ENCODE data around the gene DCUN1D3. TPM values are rescaled to one million over a fixed set of nuclear protein-coding genes. Genes with fewer than 3 reads are reported as not detected.

Gene DCUN1D3
- total RNA-seq, 1 experiment from 2014 or later: 16.1 TPM

DNA sequence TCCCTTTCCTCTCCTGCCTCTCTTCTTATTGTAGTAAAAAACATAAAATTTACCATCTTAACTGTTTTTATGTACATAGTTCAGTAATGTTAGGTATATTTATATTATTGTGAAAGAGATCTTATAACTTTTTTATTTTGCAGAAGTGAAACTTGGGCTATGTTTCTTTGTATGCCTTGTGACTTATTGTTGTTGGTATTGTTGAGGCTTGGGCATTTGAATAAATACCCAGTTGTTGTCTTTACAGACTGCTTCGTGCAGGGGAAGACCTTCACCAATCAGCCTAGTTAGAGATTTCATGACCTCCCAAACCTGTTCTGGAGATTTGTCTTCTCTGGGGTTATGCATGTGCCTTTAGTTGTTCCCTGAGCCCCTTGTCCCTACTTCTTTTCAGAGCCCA lies 61.9 kb downstream of the DCUN1D3 start:
- Histone ChIP-seq H3K27ac (ENCODE audit: insufficient read length, low read depth, low read length) (no peak overlapping the region), H3T11ph (ENCODE audit: low read length) (no peak overlapping the region), H3K9ac (ENCODE audit: extremely low read depth, insufficient read length, low read length) (no peak overlapping the region), H2BK5ac (ENCODE audit: insufficient read length, low read length) (no peak overlapping the region), H3K4me2 (ENCODE audit: insufficient read depth, insufficient read length, low read length) (no peak overlapping the region), H3K4me1 (ENCODE audit: insufficient read depth, low read length) (no peaks in the 10 kb centered on the region), H4K5ac (ENCODE audit: insufficient read length, low read depth, low read length) (no peak overlapping the region), H2BK12ac (ENCODE audit: insufficient read length, low read depth, low read length) (no peak overlapping the region), H3K56ac (ENCODE audit: insufficient read length, low read depth, low read length) (no peak overlapping the region), H3K79me2 (ENCODE audit: insufficient read depth, low read length) (no peaks in the 10 kb centered on the region), H4K91ac (ENCODE audit: insufficient read length, low read depth, low read length) (no peak overlapping the region), H2BK20ac (ENCODE audit: low read depth, low read length, poor library complexity, severe bottlenecking) (no peak overlapping the region), H4K20me1 (ENCODE audit: control insufficient read depth, insufficient read depth, insufficient read length) (no peaks in the 10 kb centered on the region), H4K8ac (replicated peaks; ENCODE audit: insufficient read length, low read depth, low read length) (no peak overlapping the region), H3K9me3 (ENCODE audit: control insufficient read depth, low read depth, low read length) (no peaks in the 10 kb centered on the region), H2BK120ac (ENCODE audit: low read depth, low read length, poor library complexity, severe bottlenecking) (no peak overlapping the region), H3K4ac (ENCODE audit: low read depth, low read length) (no peak overlapping the region), H3K18ac (ENCODE audit: insufficient read length, low read depth, low read length) (no peak overlapping the region), H2AK5ac (ENCODE audit: insufficient read length, low read length) (no peak overlapping the region), H3K14ac (ENCODE audit: insufficient read depth, low read length) (no peak overlapping the region), H2BK15ac (ENCODE audit: low read depth, low read length) (no peak overlapping the region), H2AFZ (ENCODE audit: low read length) (no peak overlapping the region), H3K23ac (ENCODE audit: insufficient read length, low read depth, low read length) (no peak overlapping the region), H3K27me3 (ENCODE audit: insufficient read depth, low read length) (no peaks in the 10 kb centered on the region), H3K23me2 (ENCODE audit: insufficient read length, low read depth, low read length, poor library complexity, severe bottlenecking) (no peaks in the 10 kb centered on the region), H3K79me1 (ENCODE audit: insufficient read depth, low read depth, low read length, poor library complexity, severe bottlenecking) (no peaks in the 10 kb centered on the region)
- Mint-ChIP-seq H3K4me3 (no peak overlapping the region), H3K9me3 (peaks cover 6 to 10% of the 10 kb centered on the region in 2 experiments; a peak in 3 of 5 replicates), H3K4me1 (no peaks in the 10 kb centered on the region), H3K27me3 (ENCODE audit: low read depth) (no peaks in the 10 kb centered on the region), H3K27ac (peak overlapping the region in 1 of 3 experiments; percentile 28; a peak in 2 of 7 replicates), H3K36me3 (ENCODE audit: insufficient read depth in 1 of 3, low read depth in 3 of 3) (peaks cover 31 to 62% (median 55%) of the 10 kb centered on the region in 3 experiments)
- no peak for DNase-seq
- no CpG with 5 or more reads among the region's 1 CpG for WGBS (ENCODE audit: extremely low coverage, insufficient read length, low lambda C conversion rate)
- no peak for TF ChIP-seq CTCF (conservative IDR thresholded peaks at IDR 0.05)
